GM21786 (cell line): ENCODE measurements around the gene DGKH.
"Not testable (repeated sequence)": the region's sequence is repeated elsewhere in the genome, so short reads cannot be mapped to it uniquely, and the experiment has no call there.

ENCODE experiments used
- ATAC-seq: cut with Tn5 transposase; IDR thresholded peaks from one replicate; pipeline ENCODE4 v1.9.1; 2021; ENCODE audit not compliant: unreplicated experiment

Gene DGKH

GRCh38 chr13:42219051-42219450 is 170.6 kb downstream of the DGKH start:
- ATAC-seq = no peak

- no peak for ATAC-seq
Observed at GRCh38 chr13:42219876-42220275, 171.4 kb downstream of the DGKH start.

GRCh38 chr13:42221121-42221765 is 172.8 kb downstream of the DGKH start:
- ATAC-seq = no peak

GRCh38 chr13:42223681-42224080 is 175.2 kb downstream of the DGKH start:
- no peak for ATAC-seq

GRCh38 chr13:42225051-42225450 is 176.6 kb downstream of the DGKH start:
- no peak for ATAC-seq

GRCh38 chr13:42226759-42227158 is 178.3 kb downstream of the DGKH start:
- not testable (repeated sequence) for ATAC-seq

GRCh38 chr13:42228527-42228926 is 180.1 kb downstream of the DGKH start:
- no peak for ATAC-seq

- ATAC-seq = no peak
Observed at GRCh38 chr13:42229287-42229686, 180.8 kb downstream of the DGKH start.

- ATAC-seq = no peak
Observed at GRCh38 chr13:42232671-42233070, 184.2 kb downstream of the DGKH start.

- ATAC-seq = no peak
Observed at GRCh38 chr13:42233726-42234125, 185.3 kb downstream of the DGKH start.

GRCh38 chr13:42239161-42239560 is 190.7 kb downstream of the DGKH start:
- ATAC-seq = no peak

- ATAC-seq = no peak
Observed at GRCh38 chr13:42239644-42240043, 191.2 kb downstream of the DGKH start.

- ATAC-seq = no peak
Observed at GRCh38 chr13:42246541-42246940, 198.1 kb downstream of the DGKH start.

GRCh38 chr13:42247883-42248282 is 199.4 kb downstream of the DGKH start:
- ATAC-seq = no peak

- no peak for ATAC-seq
Observed at GRCh38 chr13:42255886-42256285, 207.4 kb downstream of the DGKH start.

- no peak for ATAC-seq
Observed at GRCh38 chr13:42258747-42259146, 210.3 kb downstream of the DGKH start.

- ATAC-seq = no peak
Observed at GRCh38 chr13:42259515-42259914, 211.1 kb downstream of the DGKH start.

- ATAC-seq = no peak
Observed at GRCh38 chr13:42260903-42261654, 212.6 kb downstream of the DGKH start.

GRCh38 chr13:42266473-42266872 is 218.0 kb downstream of the DGKH start:
- ATAC-seq = no peak

- no peak for ATAC-seq
Observed at GRCh38 chr13:42270160-42270856, 221.9 kb downstream of the DGKH start.

GRCh38 chr13:42270857-42271215 is 222.4 kb downstream of the DGKH start:
- no peak for ATAC-seq
